Kidney (tissue), 14 donors: ENCODE results near the gene ARFGAP3. TPM values are rescaled to one million over a fixed set of nuclear protein-coding genes. Genes with fewer than 3 reads are reported as not detected.

Source experiments
- DNase-seq, 5 donors: peaks; one replicate each; pipeline ENCODE4 v3.0.0-alpha.2; 2013 to 2020
- FAIRE-seq: peaks from 2 replicates; lab custom pipeline; 2012; peaks lifted over from hg19 to GRCh38; lab: Jason Lieb, UNC
- H3K27ac ChIP-seq, 2 donors: one replicate each; pipeline ENCODE4 v1.7.0; 2013; ENCODE audit warnings: low read depth in 2 of 2, low read length in 2 of 2, inconsistent platforms in 1 of 2
- H3K27me3 ChIP-seq: one replicate; pipeline ENCODE4 v1.7.1; 2013; ENCODE audit warnings: low read length, inconsistent platforms; ENCODE audit not compliant: control insufficient read depth, insufficient read depth
- H3K36me3 ChIP-seq, 3 donors: one replicate each; pipeline versions ENCODE4 v1.7.0 to v1.7.1; 2013; ENCODE audit warnings: low read length in 3 of 3, control low read depth in 1 of 3, inconsistent platforms in 1 of 3; ENCODE audit not compliant: insufficient read depth in 3 of 3, control insufficient read depth in 2 of 3
- H3K4me1 ChIP-seq, 3 donors: one replicate each; pipeline versions ENCODE4 v1.7.0 to v1.7.1; 2013; ENCODE audit warnings: low read length in 3 of 3, inconsistent platforms in 1 of 3, low read depth in 1 of 3; ENCODE audit not compliant: control insufficient read depth in 2 of 3, insufficient read depth in 2 of 3
- H3K4me3 ChIP-seq, 3 donors: one replicate each; pipeline versions ENCODE4 v1.7.0 to v1.8.1; 2013; ENCODE audit warnings: low read length in 3 of 3, control low read depth in 1 of 3, inconsistent platforms in 1 of 3
- H3K9ac ChIP-seq, 3 donors: one replicate each; pipeline versions ENCODE4 v1.7.0 to v1.7.1; 2013; ENCODE audit warnings: low read length in 3 of 3, control low read depth in 1 of 3, inconsistent platforms in 1 of 3
- H3K9me3 ChIP-seq, 3 donors: one replicate each; pipeline versions ENCODE4 v1.7.0 to v1.7.1; 2013; ENCODE audit warnings: low read length in 3 of 3, control low read depth in 1 of 3, inconsistent platforms in 1 of 3; ENCODE audit not compliant: control insufficient read depth in 2 of 3, insufficient read depth in 1 of 3
- intact Hi-C: fragments of 100-400 bp; cut with DNase I; formaldehyde crosslinking; loops from one replicate; pipeline ENCODE4 v1.11.1; 2022
- polyA plus RNA-seq: library from polyadenylated mRNA; stranded (reverse); fragments of 350-450 nt; fragmentation: Illumina TruSeq; extraction: RNeasy Lipid Tissue Mini Kit (QIAGEN cat#74804); gene quantifications from one replicate; pipeline ENCODE4 v1.2.3, GENCODE V29; 2014; ENCODE audit warnings: low read depth, low replicate concordance; ENCODE audit not compliant: insufficient read depth
- total RNA-seq: library from RNA; stranded (reverse); fragmentation: NEBNext Ultra II Directional; extraction: Animal tissue kit (Norgen Biotek cat#: 25700); gene quantifications from one replicate; pipeline ENCODE4 v1.2.1, GENCODE V29; 2021
- TF ChIP-seq, protein P1 (sequence below): IDR thresholded peaks from 3 replicates; pipeline ENCODE4 v1.5.1; 2012; ENCODE audit warnings: mild to moderate bottlenecking, moderate library complexity, borderline replicate concordance; ENCODE audit not compliant: insufficient read depth; ENCODE audit errors: extremely low read depth
- donor health status: control.
- donor health status: control.
- donor health status: control.
- donor health status: control.
- donor health status: control.
- donor health status: DM: yes; HTN: yes; CAD: no.
- donor health status: Normal renal cell carcinoma (clear cell type).

The ARFGAP3 gene
- total and polyA plus RNA-seq, 2 donors from 2014 or later: 29.9 to 97.3 TPM

DNA sequence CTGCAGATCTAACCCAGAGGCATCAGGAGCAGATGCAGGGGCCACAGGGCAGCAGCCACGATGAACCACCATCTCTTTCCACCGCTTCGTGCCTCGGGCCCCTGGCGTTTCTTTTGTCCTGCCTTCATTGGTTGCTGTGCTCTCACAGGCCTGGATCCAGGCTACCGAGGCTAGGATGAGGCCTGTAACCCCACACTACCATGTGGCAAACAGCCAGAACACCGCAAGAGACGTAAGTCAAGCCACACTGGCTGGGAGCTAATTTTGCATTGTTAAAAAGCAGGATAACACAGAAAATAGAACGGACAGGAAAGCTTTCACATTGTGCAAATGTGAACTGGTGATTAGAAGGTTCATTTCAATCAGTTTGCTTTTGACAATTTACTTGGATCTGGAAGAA lies 15.7 kb upstream of the ARFGAP3 start:
- Histone ChIP-seq H3K9me3 (no peaks in the 10 kb centered on the region), H3K4me1 (peaks cover 0 to 8% (median 0%) of the 10 kb centered on the region in 3 donors), H3K27ac (no peak overlapping the region), H3K9ac (no peak overlapping the region), H3K4me3 (no peak overlapping the region), H3K36me3 (peaks cover 0 to 50% (median 30%) of the 10 kb centered on the region in 3 donors), H3K27me3 (no peaks in the 10 kb centered on the region)
- FAIRE-seq: no peak
- intact Hi-C loops: no loop called here
- TF ChIP-seq, protein P1, sequence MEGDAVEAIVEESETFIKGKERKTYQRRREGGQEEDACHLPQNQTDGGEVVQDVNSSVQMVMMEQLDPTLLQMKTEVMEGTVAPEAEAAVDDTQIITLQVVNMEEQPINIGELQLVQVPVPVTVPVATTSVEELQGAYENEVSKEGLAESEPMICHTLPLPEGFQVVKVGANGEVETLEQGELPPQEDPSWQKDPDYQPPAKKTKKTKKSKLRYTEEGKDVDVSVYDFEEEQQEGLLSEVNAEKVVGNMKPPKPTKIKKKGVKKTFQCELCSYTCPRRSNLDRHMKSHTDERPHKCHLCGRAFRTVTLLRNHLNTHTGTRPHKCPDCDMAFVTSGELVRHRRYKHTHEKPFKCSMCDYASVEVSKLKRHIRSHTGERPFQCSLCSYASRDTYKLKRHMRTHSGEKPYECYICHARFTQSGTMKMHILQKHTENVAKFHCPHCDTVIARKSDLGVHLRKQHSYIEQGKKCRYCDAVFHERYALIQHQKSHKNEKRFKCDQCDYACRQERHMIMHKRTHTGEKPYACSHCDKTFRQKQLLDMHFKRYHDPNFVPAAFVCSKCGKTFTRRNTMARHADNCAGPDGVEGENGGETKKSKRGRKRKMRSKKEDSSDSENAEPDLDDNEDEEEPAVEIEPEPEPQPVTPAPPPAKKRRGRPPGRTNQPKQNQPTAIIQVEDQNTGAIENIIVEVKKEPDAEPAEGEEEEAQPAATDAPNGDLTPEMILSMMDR: no peak
- no peak for DNase-seq

DNA sequence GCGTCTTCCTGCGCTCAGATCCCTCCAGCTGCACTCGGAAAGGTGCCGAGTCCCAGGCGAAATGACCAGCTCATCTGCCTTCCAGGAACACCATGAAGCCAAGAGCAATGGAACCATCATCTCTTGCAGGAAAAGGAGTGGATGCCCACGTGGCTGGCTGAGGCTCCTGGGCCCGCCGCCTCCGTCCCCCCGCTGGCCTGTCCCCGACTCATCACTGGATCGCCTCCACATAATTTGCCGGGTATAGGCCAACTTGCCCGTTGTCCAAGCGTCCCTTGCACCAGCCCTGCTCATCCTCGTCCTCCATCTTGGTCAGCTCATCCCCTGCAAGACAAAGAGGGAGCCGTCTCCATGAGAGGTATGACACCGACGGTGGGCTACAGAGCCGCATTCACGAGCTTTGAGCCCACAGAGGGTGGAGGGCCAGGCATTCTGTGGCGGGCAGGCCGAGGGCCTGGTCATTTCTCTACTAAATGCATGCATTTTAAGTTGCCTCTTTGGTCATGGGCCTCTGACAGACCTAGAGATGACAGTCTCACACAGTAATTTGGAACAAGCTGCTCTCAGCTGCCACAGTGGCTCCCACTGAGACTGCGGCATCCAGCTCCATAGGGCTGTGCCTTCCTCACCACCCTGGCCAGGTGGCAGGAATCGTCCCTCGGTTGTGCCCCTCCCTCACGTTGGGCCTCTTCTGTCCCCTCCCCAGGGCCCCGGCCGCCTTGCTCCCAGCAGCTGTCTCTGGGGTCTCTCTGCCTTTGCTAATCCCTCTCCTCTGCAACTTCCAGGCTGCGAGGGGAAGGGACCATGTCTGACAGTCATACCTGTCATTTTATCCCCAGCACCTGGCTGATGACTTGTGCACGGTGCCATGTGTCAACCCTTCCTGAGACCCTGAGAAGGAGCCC lies 14.3 kb upstream of the ARFGAP3 start:
- peaks cover 0 to 40% (median 21%) of the 10 kb centered on the region in 3 donors for H3K36me3 ChIP-seq
- H3K4me1 ChIP-seq: peaks cover 0 to 8% (median 0%) of the 10 kb centered on the region in 3 donors
- FAIRE-seq: no peak
- no peak for DNase-seq
- H3K27me3 ChIP-seq: no peaks in the 10 kb centered on the region
- no peak overlapping the region for H3K27ac ChIP-seq
- TF ChIP-seq, protein P1: no peak
- no peaks in the 10 kb centered on the region for H3K9me3 ChIP-seq
- H3K9ac ChIP-seq: no peak overlapping the region
- H3K4me3 ChIP-seq: no peak overlapping the region
- intact Hi-C loops: no loop called here

DNA sequence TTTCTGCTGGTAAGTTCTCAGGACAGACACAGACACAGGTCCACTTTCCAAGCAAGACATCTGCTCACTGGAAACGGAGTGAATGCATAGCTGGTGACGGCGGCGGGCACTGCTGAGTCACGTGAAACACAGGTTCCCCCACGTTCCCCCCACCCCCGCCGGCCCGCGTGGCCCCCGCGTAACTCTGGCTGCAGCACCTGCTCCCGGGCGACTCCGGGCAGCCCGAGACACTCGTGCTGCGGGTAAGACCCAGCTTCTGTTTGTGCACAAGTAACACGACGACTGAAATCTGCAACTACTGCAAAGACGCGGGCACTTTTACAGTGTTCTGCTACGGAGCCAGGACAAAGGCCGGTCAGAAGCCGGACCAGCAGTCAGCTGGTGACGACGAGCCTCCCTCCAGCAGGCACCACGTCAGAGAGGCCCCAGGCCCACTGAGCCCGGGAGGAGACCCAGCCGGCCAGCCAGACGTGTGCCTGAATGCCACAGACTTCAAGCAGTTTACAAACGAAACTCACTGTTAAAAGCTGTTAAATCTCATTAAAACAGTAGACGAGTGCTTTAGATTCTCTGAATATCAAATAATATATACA lies 12.9 kb upstream of the ARFGAP3 start:
- DNase-seq (no peak), FAIRE-seq (no peak)
- TF ChIP-seq, protein P1: no peak
- intact Hi-C loops: loop anchor here (10.0 kb wide), 1 partner anchor 165 kb away; no protein-coding TSS in a partner anchor
- Histone ChIP-seq H3K27me3 (no peaks in the 10 kb centered on the region), H3K4me3 (no peak overlapping the region), H3K9ac (no peak overlapping the region), H3K27ac (no peak overlapping the region), H3K9me3 (no peaks in the 10 kb centered on the region), H3K4me1 (peaks cover 0 to 8% (median 0%) of the 10 kb centered on the region in 3 donors), H3K36me3 (peaks cover 0 to 32% (median 13%) of the 10 kb centered on the region in 3 donors)
